Dermis microvascular lymphatic vessel endothelial cell (primary cell): ENCODE data around the gene MME. TPM values are rescaled to one million over a fixed set of nuclear protein-coding genes. Genes with fewer than 3 reads are reported as not detected.

Source experiments
- DNase-seq, 2 donors: peaks; one replicate each; pipeline versions ENCODE4 v3.0.0 to v3.0.0-alpha.2; 2010; ENCODE audit warnings: low read depth in 2 of 2
- total RNA-seq: library from RNA; depleted of rRNA; stranded (reverse); fragments of >200 nt; gene quantifications from 2 replicates; pipeline ENCODE4 v1.2.1, GENCODE V29; 2014

MME gene
- total RNA-seq = 1.3 and 2.3 TPM in 2 replicates

GRCh38 chr3:155079746-155080487 is at the start of gene MME:
TSS of gene MME (plus strand) at chr3:155080319. CDS start at chr3:155084168, 3,849 bp downstream.
- DNase-seq = peak in 1 of 2 donors; percentile 30

DNA sequence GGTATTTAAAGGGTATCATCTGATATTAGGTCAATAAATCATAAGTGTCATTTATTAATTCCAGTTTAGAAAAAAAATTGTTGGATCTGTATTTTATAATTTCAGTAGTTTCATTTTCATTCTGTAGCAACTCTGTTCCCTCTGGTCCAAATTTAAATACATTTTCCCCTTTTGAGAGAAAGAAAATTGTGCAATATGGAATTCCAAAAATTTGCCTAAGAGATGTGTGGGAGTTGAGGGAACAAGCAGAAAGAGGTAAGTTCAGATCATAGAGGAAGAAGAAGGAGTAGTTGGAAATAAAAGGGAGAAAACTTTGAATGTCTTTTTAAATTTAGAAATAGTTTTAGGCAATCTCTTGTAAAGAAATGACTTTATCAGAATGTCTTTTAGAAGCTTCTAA is 48.9 kb upstream of the MME start:
- no peak for DNase-seq

- DNase-seq = no peak
Measured at GRCh38 chr3:155032918-155033317, 47.2 kb upstream of the MME start.

DNA sequence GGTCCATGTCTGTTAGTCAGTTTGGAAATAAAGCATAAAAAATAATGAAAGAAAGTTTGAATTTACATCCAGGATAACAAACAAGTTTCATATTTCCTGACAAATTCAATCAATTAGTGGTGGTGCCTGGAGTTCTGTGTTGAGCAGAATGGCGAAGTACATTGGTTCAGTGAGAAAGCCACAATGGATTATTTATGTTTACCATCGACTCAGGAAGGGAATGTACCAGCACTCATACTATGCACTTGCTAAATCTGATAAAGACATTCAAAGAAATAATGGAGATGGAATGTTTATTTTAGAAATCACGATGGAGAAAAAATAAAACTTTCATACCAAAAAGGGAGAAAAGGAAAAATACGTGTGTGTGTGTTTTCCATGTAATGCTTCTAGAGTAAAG is 45.3 kb upstream of the MME start:
- no peak for DNase-seq

- no peak for DNase-seq
Measured at GRCh38 chr3:155035553-155035952, 44.6 kb upstream of the MME start.

- no peak for DNase-seq
Measured at GRCh38 chr3:155037508-155038202, 42.5 kb upstream of the MME start.

- DNase-seq = no peak
Measured at GRCh38 chr3:155038203-155038554, 41.9 kb upstream of the MME start.

GRCh38 chr3:155046935-155047334 is 33.2 kb upstream of the MME start:
- no peak for DNase-seq

DNA sequence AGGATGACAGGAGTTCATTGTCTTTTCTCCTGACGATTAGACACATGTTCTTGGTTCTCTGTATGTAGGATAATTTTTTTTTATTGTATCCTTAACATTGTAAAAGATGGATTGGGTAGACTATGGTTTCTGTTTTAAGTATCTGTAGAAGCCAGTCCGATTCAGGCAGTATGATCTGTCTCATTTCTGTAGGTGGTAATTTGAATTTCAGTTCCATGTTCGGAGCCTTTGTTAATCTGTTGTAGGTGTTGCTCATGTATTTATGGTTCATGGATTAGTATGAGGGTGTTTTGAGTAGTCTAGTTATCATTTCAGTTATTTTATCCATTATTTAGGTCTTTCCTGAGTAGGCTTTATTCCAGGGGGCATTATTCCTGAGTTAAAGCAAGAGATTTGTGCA is 32.4 kb upstream of the MME start:
- no peak for DNase-seq

DNA sequence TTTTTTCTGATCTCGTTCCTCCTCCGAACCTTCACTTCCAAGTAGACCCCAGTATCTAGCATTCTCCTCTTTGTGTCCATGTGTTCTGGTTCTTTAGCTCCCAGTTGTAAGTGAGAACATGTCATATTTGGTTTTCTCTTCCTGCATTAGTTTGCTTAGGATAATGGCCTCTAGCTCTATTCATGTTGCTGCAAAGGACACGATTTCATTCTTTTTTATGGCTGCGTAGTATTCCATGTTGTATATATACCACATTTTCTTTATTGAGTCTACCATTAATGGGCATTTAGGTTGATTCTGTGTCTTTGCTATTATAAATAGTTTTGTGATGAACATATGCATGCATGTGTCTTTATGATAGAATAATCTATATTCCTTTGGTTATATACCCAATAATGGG is 30.2 kb upstream of the MME start:
- DNase-seq = no peak

DNA sequence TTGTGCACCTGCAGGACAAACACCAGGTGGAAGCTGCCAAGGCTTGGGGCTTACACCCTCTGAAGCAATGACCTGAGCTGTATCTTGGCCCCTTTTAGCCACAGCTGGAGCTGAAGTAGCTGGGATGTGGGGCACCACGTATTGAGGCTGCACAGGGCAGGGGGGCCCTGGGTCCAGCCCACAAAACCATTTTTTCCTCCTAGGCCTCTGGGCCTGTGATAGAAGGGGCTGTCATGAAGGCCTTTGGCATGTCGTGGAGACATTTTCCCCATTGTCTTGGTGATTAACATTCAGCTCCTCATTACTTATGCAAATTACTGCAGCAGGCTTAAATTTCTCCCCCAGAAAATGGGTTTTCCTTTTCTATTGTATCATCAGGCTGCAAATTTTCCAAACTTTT is 27.6 kb upstream of the MME start:
- no peak for DNase-seq

DNA sequence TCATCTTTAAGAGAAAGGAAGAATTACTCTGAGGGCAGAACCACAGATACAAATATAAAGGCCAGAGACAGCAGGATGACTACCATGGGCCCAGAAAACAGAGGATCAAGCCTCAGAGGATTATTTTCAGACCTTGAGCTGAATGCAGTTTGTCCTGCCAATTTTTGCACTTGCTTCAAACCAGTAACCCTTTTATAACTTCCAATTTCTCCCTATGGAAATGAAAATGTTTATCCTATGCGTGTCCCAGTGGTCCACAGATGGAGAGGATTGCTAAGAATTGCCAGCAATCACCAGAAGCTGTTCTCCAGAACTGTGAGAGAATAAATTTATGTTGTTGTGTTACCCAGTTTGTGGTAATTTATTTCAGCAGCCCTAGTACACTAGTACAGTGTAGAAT is 26.4 kb upstream of the MME start:
- DNase-seq = no peak

GRCh38 chr3:155064920-155065319 is 15.2 kb upstream of the MME start:
- no peak for DNase-seq

GRCh38 chr3:155065537-155065936 is 14.6 kb upstream of the MME start:
- DNase-seq = no peak

GRCh38 chr3:155069729-155070128 is 10.4 kb upstream of the MME start:
- DNase-seq = peak in 1 of 2 donors; percentile 53

- DNase-seq = no peak
Measured at GRCh38 chr3:155070316-155070715, 9.8 kb upstream of the MME start.

- peak; percentile 22 to 80 for DNase-seq
Measured at GRCh38 chr3:155070932-155071387, 9.2 kb upstream of the MME start.

DNA sequence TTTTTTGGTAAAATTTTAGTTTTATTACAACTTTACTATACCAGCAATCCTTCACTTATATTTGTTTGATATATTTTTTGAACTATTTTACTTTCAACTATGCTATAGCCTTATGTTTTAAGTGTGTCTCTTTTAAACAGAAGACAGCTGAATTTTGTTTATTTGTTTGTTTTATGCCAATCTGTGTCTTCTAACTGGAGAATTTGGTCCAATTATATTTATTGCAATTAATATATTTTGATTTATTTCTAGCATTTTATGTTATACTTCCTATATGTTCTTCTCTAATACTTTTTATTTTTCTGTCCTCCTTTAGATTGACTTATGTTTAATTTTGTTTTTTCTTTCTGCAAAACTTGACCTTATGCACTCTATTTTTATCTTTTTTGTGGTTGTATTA is 4.9 kb upstream of the MME start:
- no peak for DNase-seq

- no peak for DNase-seq
Measured at GRCh38 chr3:155076888-155077287, 3.2 kb upstream of the MME start.

GRCh38 chr3:155078711-155079467 is 1.2 kb upstream of the MME start:
- DNase-seq = no peak

- no peak for DNase-seq
Measured at GRCh38 chr3:155079468-155079745, 712 bp upstream of the MME start.

- no peak for DNase-seq
Measured at GRCh38 chr3:155080692-155081091, 573 bp downstream of the MME start.
